HTR-8/SVneo (cell line): ENCODE data around the gene TMEM178B.

ENCODE experiments used
- DNase-seq: peaks from one replicate; pipeline ENCODE4 v3.0.0; 2011; ENCODE audit warnings: low spot score, mixed read lengths; ENCODE audit not compliant: insufficient read length
- FAIRE-seq: peaks from 2 replicates; lab custom pipeline; 2011; peaks lifted over from hg19 to GRCh38; lab: Jason Lieb, UNC

Gene TMEM178B

GRCh38 chr7:141128931-141129330 is 55.1 kb downstream of the TMEM178B start:
- no peak for DNase-seq
- FAIRE-seq = no peak

GRCh38 chr7:141132671-141133070 is 58.8 kb downstream of the TMEM178B start:
- FAIRE-seq (no peak), DNase-seq (no peak)

- no peak for FAIRE-seq
Observed at GRCh38 chr7:141133646-141134045, 59.8 kb downstream of the TMEM178B start.

GRCh38 chr7:141142058-141142457 is 68.2 kb downstream of the TMEM178B start:
- FAIRE-seq (no peak), DNase-seq (no peak)

More at GRCh38 chr7:141133646-141134045, 59.8 kb downstream of the TMEM178B start:
- no peak for DNase-seq

GRCh38 chr7:141144921-141145629 is 71.2 kb downstream of the TMEM178B start:
- DNase-seq (peak; percentile 18), FAIRE-seq (no peak)

GRCh38 chr7:141145630-141145982 is 71.7 kb downstream of the TMEM178B start:
- FAIRE-seq = no peak
- DNase-seq = no peak

- FAIRE-seq = no peak
Observed at GRCh38 chr7:141147482-141147881, 73.6 kb downstream of the TMEM178B start.

GRCh38 chr7:141150465-141150864 is 76.6 kb downstream of the TMEM178B start:
- DNase-seq = no peak
- FAIRE-seq = no peak

More at GRCh38 chr7:141147482-141147881, 73.6 kb downstream of the TMEM178B start:
- DNase-seq = no peak

GRCh38 chr7:141151746-141152145 is 77.9 kb downstream of the TMEM178B start:
- FAIRE-seq (no peak), DNase-seq (no peak)

- DNase-seq (no peak), FAIRE-seq (no peak)
Observed at GRCh38 chr7:141153231-141153630, 79.4 kb downstream of the TMEM178B start.

GRCh38 chr7:141154131-141154732 is 80.4 kb downstream of the TMEM178B start:
- DNase-seq (no peak), FAIRE-seq (no peak)

GRCh38 chr7:141156407-141156806 is 82.5 kb downstream of the TMEM178B start:
- FAIRE-seq (no peak), DNase-seq (no peak)

- no peak for DNase-seq
- no peak for FAIRE-seq
Observed at GRCh38 chr7:141157138-141157765, 83.4 kb downstream of the TMEM178B start.

- DNase-seq (peak; percentile 89), FAIRE-seq (peak; percentile 80)
Observed at GRCh38 chr7:141158561-141158960, 84.7 kb downstream of the TMEM178B start.

- DNase-seq (no peak), FAIRE-seq (no peak)
Observed at GRCh38 chr7:141160246-141160860, 86.5 kb downstream of the TMEM178B start.

GRCh38 chr7:141161550-141162535 is 88.0 kb downstream of the TMEM178B start:
- FAIRE-seq (peak; percentile 28), DNase-seq (no peak)

- no peak for DNase-seq
- FAIRE-seq = no peak
Observed at GRCh38 chr7:141165521-141165920, 91.7 kb downstream of the TMEM178B start.

GRCh38 chr7:141166926-141167325 is 93.1 kb downstream of the TMEM178B start:
- DNase-seq (no peak), FAIRE-seq (no peak)

GRCh38 chr7:141167381-141167964 is 93.6 kb downstream of the TMEM178B start:
- FAIRE-seq (no peak), DNase-seq (no peak)
